ENCODE data around the gene POC1B. TPM values are rescaled to one million over a fixed set of nuclear protein-coding genes. Genes with fewer than 3 reads are reported as not detected.

The POC1B gene
- total RNA-seq, 4 donors from 2014 or later, result 22.7 to 38.7 (median 25.1) TPM

- TF ChIP-seq EP300 (IDR thresholded peaks at IDR 0.05) (no peak), POLR2A (IDR thresholded peaks at IDR 0.05) (no peak)
- Histone ChIP-seq H3K27me3 (no peaks in the 10 kb centered on the region), H3K36me3 (no peaks in the 10 kb centered on the region), H3K27ac (peak overlapping the region in 2 of 4 donors; percentile 48 to 72), H3K4me3 (no peak overlapping the region), H3K9me3 (no peaks in the 10 kb centered on the region), H3K4me1 (peaks cover 0 to 13% (median 4%) of the 10 kb centered on the region in 4 donors)
- DNase-seq (ENCODE audit: low spot score in 2 of 2), result no peak
- 89 to 94% methylated on average over 19 of the region's 19 CpGs for WGBS, 2 donors
Measured at GRCh38 chr12:89499857-89500256, 26.0 kb downstream of the POC1B start.

GRCh38 chr12:89497467-89497866, 28.4 kb downstream of the POC1B start:
- 54 to 58% methylated on average over 4 of the region's 4 CpGs for WGBS, 2 donors
- no peaks in the 10 kb centered on the region for H3K9me3 ChIP-seq
- peaks cover 0 to 13% (median 4%) of the 10 kb centered on the region in 4 donors for H3K4me1 ChIP-seq
- DNase-seq (ENCODE audit: low spot score in 2 of 2), result peak in 1 of 2 donors; percentile 16
- peak overlapping the region in 2 of 4 donors; percentile 41 to 72 for H3K27ac ChIP-seq
- TF ChIP-seq POLR2A (IDR thresholded peaks at IDR 0.05), result no peak
- no peak for TF ChIP-seq CTCF (IDR thresholded peaks at IDR 0.05)
- TF ChIP-seq EP300 (IDR thresholded peaks at IDR 0.05), result peak in 1 of 2 donors; percentile 51
- H3K36me3 ChIP-seq, result no peaks in the 10 kb centered on the region
- H3K4me3 ChIP-seq, result no peak overlapping the region
- H3K27me3 ChIP-seq, result no peaks in the 10 kb centered on the region

GRCh38 chr12:89497005-89497404, 28.8 kb downstream of the POC1B start:
- no peak for TF ChIP-seq POLR2A (IDR thresholded peaks at IDR 0.05)
- TF ChIP-seq CTCF (IDR thresholded peaks at IDR 0.05), result no peak
- TF ChIP-seq EP300 (IDR thresholded peaks at IDR 0.05), result no peak
- peaks cover 0 to 13% (median 4%) of the 10 kb centered on the region in 4 donors for H3K4me1 ChIP-seq
- H3K36me3 ChIP-seq, result no peaks in the 10 kb centered on the region
- peak in 1 of 2 donors; percentile 38 for DNase-seq (ENCODE audit: low spot score in 2 of 2)
- H3K27me3 ChIP-seq, result no peaks in the 10 kb centered on the region
- no peaks in the 10 kb centered on the region for H3K9me3 ChIP-seq
- 45 to 61% methylated on average over 4 of the region's 4 CpGs for WGBS, 2 donors
- H3K27ac ChIP-seq, result peak overlapping the region in 2 of 4 donors; percentile 41 to 72
- no peak overlapping the region for H3K4me3 ChIP-seq

GRCh38 chr12:89494411-89495231, 31.2 kb downstream of the POC1B start:
- DNase-seq (ENCODE audit: low spot score in 2 of 2), result no peak
- H3K4me1 ChIP-seq, result peaks cover 0 to 13% (median 4%) of the 10 kb centered on the region in 4 donors
- TF ChIP-seq POLR2A (IDR thresholded peaks at IDR 0.05) (no peak), CTCF (IDR thresholded peaks at IDR 0.05) (no peak), EP300 (IDR thresholded peaks at IDR 0.05) (no peak)
- H3K4me3 ChIP-seq, result no peak overlapping the region
- WGBS, 2 donors, result 92% methylated on average over 9 of the region's 9 CpGs
- no peak overlapping the region for H3K27ac ChIP-seq
- no peaks in the 10 kb centered on the region for H3K9me3 ChIP-seq
- peaks cover 0 to 21% (median under 1%) of the 10 kb centered on the region in 3 donors for H3K36me3 ChIP-seq
- no peaks in the 10 kb centered on the region for H3K27me3 ChIP-seq

- H3K9me3 ChIP-seq, result no peaks in the 10 kb centered on the region
- WGBS, 2 donors, result 90 to 93% methylated on average over 5 of the region's 5 CpGs
- peaks cover 0 to 10% (median 4%) of the 10 kb centered on the region in 4 donors for H3K4me1 ChIP-seq
- no peak for DNase-seq (ENCODE audit: low spot score in 2 of 2)
- H3K4me3 ChIP-seq, result no peak overlapping the region
- peaks cover 0 to 30% (median 7%) of the 10 kb centered on the region in 3 donors for H3K36me3 ChIP-seq
- no peak overlapping the region for H3K27ac ChIP-seq
- H3K27me3 ChIP-seq, result no peaks in the 10 kb centered on the region
- no peak for TF ChIP-seq CTCF (IDR thresholded peaks at IDR 0.05)
- no peak for TF ChIP-seq POLR2A (IDR thresholded peaks at IDR 0.05)
- no peak for TF ChIP-seq EP300 (IDR thresholded peaks at IDR 0.05)
Measured at GRCh38 chr12:89493670-89494302, 32.1 kb downstream of the POC1B start.
